AG04449 (cell line): ENCODE measurements around the gene ADGRV1.

Experiments used
- CTCF ChIA-PET: fragments of 350-600 bp; formaldehyde crosslinking; extraction: SDS; loops from one replicate; lab custom pipeline; 2021; ENCODE audit warnings: antibody characterized with exemption; lab: Yijun Ruan, JAX
- POLR2A ChIA-PET: fragments of 400-600, 350-600 bp; formaldehyde crosslinking; extraction: SDS; loops from one replicate; lab custom pipeline; 2020; ENCODE audit warnings: antibody characterized with exemption, inconsistent platforms; lab: Yijun Ruan, JAX
- DNase-seq: peaks from one replicate; pipeline ENCODE4 v3.0.0-alpha.2; 2010; ENCODE audit warnings: low read depth, low spot score
- H3K4me3 ChIP-seq: 2 replicates; pipeline ENCODE4 v1.5.1; 2011; ENCODE audit warnings: low read depth, mild to moderate bottlenecking, control low read depth, low read length
- TF ChIP-seq, protein P1 (sequence below): IDR thresholded peaks from one replicate; pipeline ENCODE4 v1.5.1; 2011; ENCODE audit warnings: mild to moderate bottlenecking, moderate library complexity, low read length, control low read depth, inconsistent platforms; ENCODE audit not compliant: insufficient read depth; ENCODE audit errors: missing control alignments

Gene ADGRV1

DNA sequence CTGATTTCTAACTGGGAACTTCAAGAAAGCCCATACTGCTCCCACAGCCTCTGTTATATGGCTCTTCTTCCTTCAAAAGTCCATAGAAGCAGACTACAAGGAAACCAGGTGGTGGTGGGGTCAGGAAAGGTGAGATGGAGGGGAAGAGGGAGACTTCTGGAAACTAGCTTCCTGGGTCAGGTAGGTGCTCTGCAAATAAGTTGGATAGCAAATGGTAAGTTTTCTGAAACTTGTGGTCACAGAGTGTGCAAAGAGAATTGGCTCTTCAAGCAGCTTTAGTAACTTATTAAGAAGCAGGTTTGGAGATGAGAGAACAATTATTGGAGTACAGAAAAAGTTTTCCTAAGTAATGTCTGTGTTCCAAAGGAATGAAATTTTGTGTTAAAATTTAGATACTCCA is 316.9 kb downstream of the ADGRV1 start:
- DNase-seq: no peak
- TF ChIP-seq, protein P1, sequence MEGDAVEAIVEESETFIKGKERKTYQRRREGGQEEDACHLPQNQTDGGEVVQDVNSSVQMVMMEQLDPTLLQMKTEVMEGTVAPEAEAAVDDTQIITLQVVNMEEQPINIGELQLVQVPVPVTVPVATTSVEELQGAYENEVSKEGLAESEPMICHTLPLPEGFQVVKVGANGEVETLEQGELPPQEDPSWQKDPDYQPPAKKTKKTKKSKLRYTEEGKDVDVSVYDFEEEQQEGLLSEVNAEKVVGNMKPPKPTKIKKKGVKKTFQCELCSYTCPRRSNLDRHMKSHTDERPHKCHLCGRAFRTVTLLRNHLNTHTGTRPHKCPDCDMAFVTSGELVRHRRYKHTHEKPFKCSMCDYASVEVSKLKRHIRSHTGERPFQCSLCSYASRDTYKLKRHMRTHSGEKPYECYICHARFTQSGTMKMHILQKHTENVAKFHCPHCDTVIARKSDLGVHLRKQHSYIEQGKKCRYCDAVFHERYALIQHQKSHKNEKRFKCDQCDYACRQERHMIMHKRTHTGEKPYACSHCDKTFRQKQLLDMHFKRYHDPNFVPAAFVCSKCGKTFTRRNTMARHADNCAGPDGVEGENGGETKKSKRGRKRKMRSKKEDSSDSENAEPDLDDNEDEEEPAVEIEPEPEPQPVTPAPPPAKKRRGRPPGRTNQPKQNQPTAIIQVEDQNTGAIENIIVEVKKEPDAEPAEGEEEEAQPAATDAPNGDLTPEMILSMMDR: no peak
- no peak overlapping the region for H3K4me3 ChIP-seq
- CTCF ChIA-PET: no interaction called here
- POLR2A ChIA-PET: no interaction called here

DNA sequence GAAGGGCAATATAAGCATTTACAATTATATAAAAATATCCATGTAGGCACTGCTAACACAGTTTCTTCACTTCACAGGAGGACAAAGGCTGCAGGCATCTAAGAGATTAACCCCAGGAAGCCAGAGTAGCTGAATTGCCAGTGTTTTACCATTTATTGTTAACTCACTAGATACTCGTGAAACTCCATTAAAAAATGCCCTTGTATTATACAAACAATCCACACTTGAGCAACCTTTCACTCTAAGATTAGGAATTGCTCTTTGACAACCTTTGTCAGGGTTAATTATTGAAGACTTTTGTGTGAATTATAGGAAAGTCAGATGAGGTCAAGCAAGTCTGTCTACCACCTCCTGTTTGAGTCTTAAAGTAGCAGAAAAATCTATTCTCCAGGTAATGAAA is 317.8 kb downstream of the ADGRV1 start:
- TF ChIP-seq, protein P1: no peak
- no peak overlapping the region for H3K4me3 ChIP-seq
- POLR2A ChIA-PET: no interaction called here
- CTCF ChIA-PET: no interaction called here
- no peak for DNase-seq

DNA sequence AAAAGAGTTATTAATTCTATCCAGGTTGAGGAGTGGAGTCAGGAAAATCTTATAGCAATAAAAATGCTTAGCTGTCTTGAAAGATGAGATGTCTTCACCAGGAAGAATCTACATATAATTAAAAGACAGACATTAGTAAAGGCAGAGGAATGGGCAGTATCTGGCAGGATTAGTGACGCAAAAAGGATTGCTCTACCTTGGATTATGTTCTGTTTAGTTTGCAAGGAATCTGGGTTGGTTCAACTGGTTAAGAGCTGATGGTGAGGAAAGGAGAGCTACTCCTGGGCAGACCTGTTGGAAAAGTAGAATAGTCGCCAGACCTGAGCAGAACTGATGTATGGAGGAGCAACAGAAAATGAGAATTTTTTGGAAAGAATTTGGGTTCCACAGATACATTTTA is 318.5 kb downstream of the ADGRV1 start:
- DNase-seq: no peak
- ChIA-PET CTCF (interaction anchor here (2.0 kb wide), 1 partner anchor 543 kb away, joined by 6 read pairs; no protein-coding TSS in a partner anchor), POLR2A (no interaction called here)
- TF ChIP-seq, protein P1: no peak
- H3K4me3 ChIP-seq: no peak overlapping the region

DNA sequence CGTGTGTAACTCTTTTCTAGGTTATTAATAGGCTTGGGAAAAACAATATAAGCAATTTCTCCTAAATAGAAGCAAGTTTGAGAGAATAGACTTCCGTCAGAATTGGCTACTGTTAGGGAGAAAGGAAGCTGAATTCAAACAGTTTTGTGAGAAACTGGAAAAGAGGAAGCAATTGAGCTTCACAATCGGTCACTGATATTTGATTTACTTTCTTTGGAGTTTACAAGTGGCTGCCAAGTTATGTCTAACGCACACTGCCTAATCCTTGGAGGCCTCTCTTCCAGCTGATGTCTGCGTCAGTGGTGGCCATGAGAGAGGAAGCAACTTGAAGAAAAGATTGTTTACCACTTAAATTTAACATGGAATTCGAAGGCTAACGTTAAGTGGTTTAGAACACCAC is 319.5 kb downstream of the ADGRV1 start:
- TF ChIP-seq, protein P1: no peak
- H3K4me3 ChIP-seq: no peak overlapping the region
- DNase-seq: no peak
- ChIA-PET POLR2A (no interaction called here), CTCF (interaction anchor here (1.5 to 2.0 kb wide), 2 partner anchors 12 to 542 kb away, joined by 5 to 6 read pairs; no protein-coding TSS in a partner anchor)

DNA sequence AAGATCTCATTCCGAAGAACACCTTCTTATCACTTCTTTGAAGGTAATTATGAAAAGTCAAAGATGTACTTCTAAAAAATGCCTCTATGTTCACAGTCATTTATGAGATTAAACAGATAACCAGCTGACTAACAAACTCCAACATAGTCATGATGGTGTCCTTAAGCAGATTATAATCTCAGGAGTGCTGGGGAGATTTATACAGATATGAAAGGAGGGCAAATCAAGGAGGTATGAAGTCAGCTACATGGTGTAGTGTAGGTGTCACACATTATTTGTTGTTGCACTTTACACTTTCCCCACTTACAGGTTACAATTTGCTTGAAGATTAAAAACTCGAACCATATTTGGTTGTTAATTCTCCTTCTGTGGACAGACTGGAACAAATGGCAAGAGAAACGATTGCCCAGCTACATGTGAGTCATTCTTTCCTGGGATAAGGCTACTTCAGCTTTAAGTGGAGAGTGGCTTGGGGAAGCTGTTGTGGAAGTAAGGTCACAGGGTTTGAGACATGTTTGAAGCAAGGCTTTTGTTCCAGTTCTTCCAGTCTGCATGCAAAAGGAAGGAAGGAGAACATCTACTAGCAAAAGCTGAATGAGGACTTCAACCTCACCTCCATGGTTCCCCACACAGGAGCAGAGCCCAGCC is 320.1 kb downstream of the ADGRV1 start:
- POLR2A ChIA-PET: no interaction called here
- CTCF ChIA-PET: interaction anchor here (1.5 to 2.0 kb wide), 2 partner anchors 13 to 541 kb away, joined by 5 to 6 read pairs; no protein-coding TSS in a partner anchor
- H3K4me3 ChIP-seq: no peak overlapping the region
- TF ChIP-seq, protein P1: no peak
- DNase-seq: no peak

DNA sequence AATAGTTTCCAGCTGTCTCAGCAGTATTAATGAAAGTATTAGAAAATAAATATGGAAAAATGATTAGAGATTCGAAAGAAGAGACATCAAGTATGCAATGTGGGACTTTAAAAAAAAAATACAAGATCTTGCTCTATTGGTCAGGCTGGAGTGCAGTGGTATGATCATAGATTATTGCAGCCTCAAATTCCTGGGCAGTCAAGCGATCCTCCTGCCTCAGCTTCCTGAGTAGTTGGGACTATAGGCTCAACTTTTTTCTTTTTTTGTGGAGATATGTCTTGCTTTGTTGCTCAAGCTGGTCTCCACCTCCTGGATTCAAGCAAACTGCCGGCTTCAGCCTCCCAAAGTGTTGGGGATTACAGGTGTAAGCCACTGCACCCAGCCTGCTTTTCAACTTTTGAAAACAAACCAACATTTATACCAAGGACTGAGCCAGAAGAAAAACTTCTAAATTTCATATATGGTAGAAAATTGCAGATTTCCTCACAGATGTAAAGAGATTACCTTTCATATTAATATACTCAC is 323.1 kb downstream of the ADGRV1 start:
- DNase-seq: no peak

More for the DNA sequence above, 323.1 kb downstream of the ADGRV1 start:
- no peak overlapping the region for H3K4me3 ChIP-seq
- ChIA-PET CTCF (no interaction called here), POLR2A (no interaction called here)
- TF ChIP-seq, protein P1: no peak
